ENCODE data around the gene UCN.
"Not testable (repeated sequence)": the region's sequence is repeated elsewhere in the genome, so short reads cannot be mapped to it uniquely, and the experiment has no call there.

UCN gene

DNA sequence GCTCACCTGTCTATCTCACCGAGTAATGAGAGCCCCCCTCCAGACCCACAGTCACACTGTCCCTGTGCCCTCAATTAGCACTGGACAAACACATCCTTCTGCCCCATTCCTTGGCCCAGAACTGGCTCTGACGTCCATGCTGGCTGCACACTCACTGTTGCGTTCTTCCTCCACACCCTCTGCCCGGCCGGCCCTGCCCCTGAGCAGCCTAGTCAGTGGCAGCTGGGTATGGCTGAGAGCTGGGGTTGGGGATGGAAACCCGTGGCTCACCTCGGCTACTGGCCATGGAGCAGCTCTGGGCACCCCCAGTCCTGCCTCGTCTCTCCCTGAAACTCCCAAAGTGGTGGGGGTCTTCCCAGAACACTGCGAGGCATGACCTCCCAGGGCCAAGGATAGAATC lies 6.5 kb upstream of the UCN start:
- no peak for DNase-seq (ENCODE audit: low spot score)

DNA sequence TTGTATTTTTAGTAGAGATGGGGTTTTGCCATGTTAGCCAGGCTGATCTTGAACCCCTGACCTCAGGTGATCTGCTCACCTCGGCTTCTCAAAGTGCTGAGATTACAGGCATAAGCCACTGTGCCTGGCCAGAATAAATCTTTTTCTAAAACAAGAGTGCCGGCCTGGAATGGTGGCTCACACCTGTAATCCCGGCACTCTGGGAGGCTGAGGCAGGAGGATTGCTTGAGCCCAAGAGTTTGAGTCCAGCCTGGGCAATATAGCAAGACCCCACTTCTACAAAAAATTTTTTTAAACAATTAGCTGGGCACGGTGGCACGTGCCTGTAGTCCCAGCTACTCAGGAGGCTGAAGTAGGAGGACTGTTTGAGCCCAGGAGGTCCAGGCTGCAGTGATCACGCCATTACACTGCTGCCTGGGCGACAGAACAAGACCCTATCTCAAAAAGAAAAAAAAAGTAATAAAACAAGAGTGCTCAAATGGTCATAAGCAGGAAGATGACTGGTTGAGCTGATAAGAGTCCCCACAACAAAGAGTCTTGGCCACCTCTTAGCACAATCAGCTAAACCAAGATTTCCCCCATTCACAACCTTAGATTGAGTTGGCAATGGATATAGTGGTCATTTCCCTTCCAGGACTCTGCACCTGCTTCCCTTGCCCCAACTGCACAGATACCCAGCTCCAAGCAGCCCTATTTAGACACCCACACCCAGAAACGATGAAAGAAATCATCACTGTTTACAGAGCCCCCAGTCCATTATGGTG lies 5.8 kb upstream of the UCN start:
- DNase-seq (ENCODE audit: low spot score) = no peak

DNA sequence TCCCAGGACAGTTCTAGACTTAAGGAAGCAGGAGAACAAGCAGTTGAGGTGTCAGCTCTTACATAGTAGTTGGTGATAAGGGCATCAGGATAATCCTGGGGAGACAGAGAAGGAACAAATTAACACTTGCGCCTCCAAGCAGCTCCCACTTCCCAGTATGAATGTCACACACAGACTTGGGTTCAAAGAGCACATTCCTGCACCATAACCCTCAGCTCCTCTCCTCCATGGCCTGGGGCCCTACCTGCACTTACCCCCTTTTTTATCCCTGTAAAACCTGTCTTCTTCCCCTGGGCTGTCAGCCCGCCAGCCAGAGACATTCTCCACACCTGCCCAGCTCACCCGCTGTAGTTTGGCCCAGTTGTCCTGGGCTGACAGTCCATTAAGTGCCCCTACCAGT lies 3.9 kb upstream of the UCN start:
- DNase-seq (ENCODE audit: low spot score) = no peak

DNA sequence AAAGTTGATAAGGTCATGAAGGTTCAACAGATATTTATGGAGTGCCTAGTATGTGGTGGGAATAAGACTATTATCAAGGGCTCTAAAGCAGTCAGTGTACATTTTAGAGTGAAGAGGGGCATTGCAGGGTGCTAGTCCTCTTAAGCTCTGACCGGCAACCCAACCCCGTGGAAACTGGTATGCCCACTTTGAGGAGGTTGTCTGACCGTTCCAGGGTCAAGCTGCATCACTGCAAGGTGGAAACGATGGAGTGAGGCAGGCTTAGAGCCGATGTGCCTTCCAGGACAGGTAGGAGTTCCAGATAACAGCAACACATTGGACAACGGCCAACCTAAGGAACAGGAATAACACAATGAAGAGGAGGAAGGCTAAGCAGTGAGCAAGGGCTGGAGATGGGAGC lies 1.4 kb upstream of the UCN start:
- DNase-seq (ENCODE audit: low spot score) = no peak

DNA sequence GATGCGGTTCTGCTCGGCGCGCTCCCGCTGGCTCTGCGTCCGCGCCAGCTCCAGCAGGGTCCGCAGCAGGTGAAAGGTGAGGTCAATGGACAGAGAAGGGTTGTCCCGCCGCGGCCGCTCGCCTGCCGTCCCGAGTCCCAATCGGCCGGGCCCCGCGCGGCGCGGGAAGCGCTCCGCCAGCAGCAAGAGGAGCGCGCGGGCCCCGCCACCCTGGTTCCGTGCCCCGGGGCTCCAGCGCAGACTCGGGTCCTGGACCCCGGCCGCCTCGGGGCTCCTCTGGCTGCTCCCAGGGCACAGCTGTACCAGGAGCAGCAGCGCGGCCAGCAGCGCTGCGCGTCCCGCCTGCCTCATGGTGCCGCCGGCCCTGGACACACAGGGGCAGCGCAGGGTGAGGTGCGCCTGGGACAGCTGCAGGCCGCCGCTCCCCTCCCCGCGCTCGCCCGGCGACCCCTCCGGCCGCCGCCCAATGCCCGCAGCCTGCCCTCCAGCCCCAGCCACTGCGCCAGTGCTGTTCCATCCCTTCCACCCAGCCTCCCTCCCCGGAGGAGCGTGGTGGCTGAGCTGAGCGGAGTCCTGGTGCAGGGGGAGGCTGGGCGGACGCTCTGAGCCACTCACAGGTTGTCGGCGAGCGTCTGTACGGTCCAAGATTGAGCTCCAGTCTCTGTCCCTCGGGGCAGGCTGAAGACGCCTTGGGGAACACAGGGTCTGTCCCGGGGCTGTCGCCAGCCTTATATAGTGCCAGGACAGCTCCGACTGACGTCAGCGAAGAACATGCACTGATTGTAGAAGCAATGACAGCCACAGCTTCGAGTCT lies 493 bp downstream of the UCN start:
- DNase-seq (ENCODE audit: low spot score) = no peak

DNA sequence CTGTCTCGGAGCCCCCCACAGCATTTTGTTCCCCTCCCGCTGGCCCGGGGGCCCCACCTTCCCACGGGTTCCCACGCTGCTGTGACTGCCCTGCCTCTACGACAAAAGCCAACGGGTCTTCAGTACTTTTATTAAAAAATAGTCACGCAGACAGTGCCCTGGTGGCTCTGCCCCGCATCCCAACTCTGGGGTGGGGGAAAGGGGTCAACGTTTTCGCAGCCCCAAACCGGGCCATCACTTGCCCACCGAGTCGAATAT lies 1.0 kb downstream of the UCN start:
- no peak for DNase-seq (ENCODE audit: low spot score)

DNA sequence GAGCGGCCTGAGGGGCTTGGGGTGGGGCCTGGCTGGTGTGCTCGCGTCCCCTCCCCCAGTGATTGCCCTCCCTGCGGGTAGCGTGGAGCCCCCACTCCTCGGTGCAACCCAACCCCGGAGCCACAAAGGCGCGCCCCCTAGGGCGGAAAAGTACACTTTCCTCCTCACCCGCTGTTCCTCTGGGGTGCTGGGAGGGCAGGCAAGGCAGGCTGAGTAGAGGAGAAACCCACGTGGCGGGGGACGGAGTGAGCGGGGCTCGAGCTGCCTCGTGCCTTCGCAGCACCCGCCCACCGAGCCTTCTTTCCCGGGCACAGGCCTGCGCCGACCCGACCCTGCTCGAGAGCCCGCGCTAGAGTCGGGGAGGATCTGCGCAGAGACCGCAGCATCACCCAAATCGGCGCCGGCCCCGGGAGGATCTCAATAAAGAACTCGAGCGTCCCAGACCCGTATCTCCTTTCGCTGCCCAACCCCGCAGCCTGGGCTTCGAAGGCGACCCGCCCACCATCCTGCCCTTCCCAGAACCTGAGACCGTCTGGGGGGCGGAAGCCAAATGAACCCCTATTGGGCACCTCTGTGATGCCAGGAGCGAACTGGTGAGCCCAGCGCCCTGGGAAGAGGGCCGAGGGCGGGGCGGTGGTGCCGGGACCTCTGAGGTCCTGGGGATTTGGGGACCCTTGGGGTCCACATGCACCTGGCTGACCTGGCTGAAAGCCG lies 1.5 kb downstream of the UCN start:
- no peak for DNase-seq (ENCODE audit: low spot score)

DNA sequence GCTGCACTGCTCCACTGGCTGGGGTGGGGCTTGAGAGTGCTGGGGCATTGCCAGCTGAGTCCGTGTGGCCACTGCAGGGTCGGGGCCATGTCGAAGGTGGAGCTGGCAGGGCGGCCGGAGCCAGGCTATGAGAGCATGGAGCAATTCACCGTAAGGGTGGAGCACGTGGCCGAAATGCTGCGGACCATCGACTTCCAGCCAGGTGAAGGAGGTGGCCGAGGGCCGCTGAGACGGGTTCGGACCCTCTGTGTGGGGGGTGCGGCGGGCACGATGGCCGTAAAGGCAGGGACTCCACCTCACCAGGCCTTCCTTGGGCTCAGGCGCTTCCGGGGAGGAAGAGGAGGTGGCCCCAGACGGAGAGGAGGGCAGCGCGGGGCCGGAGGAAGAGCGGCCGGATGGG lies 2.1 kb downstream of the UCN start:
- DNase-seq (ENCODE audit: low spot score) = no peak

DNA sequence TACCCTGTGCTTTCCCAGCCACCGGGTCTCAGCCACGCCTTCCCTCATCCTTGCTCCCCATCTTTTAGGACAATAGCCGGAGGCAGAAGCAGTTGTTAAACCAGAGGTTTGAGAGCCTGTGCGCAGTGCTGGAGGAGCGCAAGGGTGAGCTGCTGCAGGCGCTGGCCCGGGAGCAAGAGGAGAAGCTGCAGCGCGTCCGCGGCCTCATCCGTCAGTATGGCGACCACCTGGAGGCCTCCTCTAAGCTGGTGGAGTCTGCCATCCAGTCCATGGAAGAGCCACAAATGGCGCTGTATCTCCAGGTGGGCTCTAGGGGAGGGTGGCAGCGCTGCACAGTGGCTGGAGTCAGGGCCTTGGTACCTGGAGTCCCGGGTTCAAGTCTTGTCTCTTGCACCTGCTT lies 2.7 kb downstream of the UCN start:
- no peak for DNase-seq (ENCODE audit: low spot score)

DNA sequence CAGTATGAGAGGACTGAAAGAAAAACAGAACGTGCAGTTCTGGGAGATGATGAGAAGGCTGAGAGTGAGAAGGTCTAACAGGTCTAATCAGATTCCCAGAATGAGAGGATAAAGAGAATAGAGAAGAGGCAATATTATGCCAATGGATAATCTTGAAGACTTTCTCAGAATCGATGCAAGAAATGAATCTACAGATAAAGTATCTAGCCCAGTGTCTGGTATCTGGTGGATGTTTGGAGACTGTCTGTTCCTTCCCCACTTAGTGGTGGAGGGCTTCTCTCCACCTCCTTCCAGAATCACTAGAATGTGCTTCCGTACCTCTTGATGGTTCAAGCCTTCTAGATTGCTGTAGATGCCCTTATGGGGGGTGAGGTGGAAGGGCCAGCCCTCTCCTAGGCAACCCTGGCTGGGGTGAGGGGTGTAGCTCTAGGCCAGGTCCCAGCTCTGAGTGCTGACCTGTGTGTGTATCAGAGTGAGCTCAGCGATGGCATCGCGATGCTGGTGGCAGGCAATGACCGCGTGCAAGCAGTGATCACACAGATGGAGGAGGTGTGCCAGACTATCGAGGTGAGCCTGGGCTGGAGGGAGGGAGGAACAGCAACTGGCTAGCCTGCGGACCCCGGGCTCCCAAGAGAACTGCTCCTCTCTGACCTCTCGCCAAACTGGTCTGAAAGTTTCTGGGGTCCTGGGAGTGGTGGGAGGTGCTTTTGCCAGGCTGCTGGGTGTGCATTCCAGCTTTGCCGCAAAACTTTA lies 3.6 kb downstream of the UCN start:
- DNase-seq (ENCODE audit: low spot score) = no peak

DNA sequence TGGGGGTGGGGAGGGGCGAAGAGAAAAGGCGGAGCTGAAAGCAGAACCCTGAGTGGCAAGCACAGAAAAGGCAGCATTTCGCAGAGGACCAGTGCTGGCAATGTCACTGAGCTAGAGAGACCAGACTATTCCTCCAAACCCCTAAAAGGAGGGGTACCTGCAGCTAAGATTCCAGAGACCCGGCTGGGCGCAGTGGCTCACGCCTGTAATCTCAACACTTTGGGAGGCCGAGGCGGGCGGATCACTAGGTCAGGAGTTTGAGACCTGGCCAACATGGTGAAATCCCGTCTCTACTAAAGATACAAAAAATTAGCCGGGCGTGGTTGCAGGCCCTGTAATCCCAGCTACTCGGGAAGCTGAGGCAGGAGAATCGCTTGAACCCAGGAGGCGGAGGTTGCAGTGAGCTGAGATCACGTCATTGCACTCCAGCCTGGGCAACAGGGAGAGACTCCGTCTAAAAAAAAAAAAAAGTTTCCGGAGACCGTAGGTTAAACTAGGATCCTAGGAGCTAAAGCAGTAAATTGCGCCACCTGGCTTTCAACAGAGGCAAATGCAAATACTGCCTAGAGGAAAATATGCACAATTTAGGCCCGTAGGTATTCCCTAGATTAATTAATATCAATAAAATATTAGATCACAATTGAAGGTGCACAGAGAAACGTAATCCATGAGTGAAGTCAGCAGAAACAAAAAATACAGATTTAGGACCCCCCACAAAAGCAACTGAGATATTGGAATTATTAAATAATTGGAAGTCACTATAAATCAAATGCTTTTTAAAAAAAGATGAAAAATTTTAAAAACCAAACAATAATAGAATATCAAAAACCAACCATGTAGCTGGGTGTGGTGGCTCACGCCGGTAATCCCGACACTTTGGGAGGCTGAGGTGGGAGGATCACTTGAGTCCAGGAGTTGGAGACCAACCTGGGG lies 4.9 kb downstream of the UCN start:
- DNase-seq (ENCODE audit: low spot score) = peak; percentile 57

DNA sequence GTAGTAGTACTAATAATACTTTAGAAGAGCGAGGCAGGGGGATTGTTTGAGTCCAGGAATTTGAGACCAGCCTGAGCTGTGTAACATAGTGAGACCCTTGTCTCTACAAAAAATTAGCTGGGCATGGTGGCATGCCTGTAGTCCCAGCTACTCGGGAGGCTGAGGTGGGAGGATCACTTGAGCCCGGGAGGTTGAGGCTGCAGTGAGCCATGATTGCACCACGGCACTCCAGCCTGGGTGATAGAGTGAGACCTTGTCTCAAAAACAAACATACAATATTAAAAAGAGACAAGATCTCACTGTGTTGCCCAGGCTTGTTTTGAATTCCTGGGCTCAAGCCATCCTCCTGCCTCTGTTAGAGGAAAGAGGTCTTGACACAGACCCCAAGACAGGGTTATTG lies 7.6 kb downstream of the UCN start:
- not testable (repeated sequence) for DNase-seq (ENCODE audit: low spot score)

DNA sequence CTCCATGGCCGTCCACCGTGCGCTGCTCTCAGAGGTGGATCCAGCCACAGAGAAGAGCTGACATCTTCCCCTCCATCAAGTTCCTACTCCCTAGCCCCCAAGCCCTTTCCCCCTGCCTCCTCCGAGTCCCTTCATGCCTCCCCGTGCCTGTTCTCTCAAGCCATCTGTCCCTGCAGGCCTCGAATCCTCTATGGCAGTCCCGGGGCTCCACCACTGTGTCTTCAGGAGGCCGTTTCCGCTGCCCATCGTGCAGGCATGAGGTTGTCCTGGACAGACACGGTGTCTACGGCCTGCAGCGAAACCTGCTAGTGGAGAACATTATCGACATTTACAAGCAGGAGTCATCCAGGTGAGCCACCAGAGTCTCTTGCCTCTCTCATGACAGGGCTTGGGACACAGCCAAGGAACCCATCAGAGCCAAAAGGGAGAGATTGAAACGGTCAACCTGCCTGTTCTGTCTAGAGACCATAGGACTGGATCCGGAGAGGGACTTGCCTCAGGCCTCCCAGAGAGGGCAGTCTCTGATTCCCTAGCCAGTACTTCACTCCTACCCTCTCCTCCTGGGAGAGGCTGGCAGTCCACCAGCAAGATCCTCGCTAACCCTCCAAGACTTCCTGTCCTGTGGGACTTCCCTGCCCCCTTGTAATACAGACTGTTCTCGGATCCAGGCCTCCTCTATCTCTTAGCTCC lies 9.7 kb downstream of the UCN start:
- DNase-seq (ENCODE audit: low spot score) = no peak

DNA sequence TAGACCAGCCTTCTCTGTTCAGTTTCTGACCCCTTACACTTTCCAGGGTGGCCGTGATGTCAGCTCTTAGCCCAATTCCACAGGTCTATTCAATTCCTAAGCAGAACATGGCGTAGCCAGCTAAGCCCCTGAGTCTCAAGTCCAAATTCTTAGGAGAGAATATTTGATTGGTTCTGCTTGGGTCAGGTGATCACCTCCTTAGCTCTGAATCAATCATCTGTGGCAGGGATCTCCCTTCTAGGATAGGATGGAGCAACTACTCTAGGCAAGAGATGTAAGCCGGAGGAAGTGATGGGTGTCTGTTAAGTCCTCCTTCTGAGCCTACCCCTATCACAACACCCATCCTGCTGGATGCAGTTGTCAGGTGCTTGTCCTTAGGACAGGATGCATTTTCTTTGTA lies 11.1 kb downstream of the UCN start:
- DNase-seq (ENCODE audit: low spot score) = no peak

DNA sequence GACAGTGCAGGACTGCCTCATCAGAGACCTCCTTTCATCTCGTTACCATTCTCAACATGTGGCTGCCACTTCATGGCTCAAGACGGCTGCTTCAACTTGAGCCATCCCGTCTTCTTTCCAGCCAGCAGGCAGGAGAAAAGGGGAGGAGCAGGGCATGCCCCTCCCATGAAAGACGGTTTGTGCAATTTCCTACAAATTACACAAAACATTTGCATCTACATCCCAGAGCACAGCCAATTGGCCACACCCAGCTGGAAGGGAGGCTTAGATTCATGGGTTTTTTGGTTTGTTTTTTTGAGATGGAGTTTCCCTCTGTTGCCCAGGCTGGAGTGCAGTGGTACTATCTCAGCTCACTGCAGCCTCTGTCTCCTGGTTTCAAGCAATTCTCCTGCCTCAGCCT lies 11.8 kb downstream of the UCN start:
- DNase-seq (ENCODE audit: low spot score) = no peak

DNA sequence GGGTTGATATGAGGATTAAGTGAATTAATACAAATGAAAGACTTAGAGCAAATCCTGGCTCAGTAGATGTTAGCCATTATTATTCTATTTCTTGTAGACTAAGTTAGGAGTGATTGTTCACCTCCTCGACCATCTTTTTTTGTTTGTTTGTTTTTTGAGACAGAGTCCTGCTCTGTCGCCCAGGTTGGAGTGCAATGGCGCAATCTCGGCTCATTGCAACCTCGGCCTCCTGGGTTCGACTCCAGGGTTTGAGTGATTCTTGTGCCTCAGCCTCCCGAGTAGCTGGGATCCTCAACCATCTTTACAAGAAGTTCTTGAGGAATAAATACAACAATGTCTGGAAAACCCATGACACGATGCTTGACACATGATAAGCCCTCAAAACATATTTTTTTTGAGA lies 13.3 kb downstream of the UCN start:
- no peak for DNase-seq (ENCODE audit: low spot score)

DNA sequence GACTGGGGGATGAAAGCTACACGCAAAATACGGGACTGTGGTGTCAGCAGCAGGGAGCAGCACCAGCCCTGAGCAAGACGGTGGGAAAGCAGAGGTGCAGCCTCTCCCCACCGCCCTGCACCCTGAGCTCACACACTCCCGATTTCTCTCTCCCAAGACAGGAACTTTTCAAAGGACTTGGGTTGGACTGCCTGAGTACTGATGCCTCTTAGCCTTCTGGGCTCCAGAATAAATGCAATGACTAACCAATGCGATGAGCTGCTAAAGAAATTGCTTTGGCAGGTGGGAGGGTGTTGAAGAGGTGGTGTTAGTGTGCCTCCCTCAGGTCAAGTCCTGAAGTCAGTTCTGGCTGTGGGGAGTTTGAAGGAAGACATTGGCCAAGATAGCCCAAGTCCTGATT lies 16.4 kb downstream of the UCN start:
- no peak for DNase-seq (ENCODE audit: low spot score)

DNA sequence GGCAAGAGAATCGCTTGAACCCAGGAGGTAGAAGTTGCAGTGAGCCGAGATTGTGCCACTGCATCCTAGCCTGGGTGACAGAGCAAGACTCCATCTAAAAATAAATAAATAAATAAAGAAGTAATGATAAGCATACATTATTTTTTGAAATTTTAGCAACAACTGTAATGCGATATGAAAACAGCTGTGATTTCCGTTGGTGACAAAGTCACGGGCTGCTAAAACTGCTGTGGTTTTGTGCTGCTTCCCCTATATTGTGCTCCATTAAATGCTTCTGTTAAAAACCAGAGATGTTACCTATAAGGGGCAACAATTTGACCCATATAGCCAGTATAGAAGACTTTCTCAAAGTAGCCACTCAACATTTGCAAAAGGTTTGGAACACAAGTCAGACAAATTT lies 17.7 kb downstream of the UCN start:
- no peak for DNase-seq (ENCODE audit: low spot score)

DNA sequence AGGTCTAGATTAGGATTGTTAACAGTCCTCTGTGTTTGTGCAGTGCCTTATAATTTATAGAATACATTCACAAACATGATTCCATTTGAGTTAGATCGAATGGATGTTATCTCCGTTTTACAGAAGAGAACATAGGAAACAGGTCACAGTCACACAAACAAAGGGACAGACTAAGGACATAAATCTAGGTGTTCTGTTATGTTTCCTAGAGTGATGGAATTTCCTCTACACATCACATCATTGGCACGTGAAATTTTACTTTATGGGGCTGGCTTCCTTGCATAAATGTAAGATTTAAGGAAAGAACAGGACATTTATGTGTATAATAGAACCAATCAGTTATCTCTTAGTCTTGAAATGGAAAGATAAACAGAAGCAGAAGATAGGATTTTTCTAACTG lies 19.6 kb downstream of the UCN start:
- DNase-seq (ENCODE audit: low spot score) = peak; percentile 64

DNA sequence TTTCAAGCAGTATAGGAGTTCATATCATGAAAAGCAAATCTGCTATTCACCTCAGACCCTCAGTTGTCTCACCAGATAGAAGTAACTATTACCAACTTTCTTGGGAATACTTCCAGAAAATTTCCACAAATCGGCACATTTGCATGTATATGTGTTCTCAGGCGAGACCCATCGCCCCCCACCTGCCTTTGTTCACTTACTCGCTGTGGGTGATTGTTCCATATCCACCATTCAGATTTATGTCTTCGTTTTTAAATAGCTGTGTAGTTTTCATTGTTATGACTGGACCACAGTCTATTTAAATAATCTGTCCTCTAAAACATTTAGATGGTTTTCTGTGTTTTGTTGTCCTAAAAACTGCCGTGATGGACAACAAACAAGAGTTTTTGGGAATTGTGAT lies 22.8 kb downstream of the UCN start:
- DNase-seq (ENCODE audit: low spot score) = no peak

DNA sequence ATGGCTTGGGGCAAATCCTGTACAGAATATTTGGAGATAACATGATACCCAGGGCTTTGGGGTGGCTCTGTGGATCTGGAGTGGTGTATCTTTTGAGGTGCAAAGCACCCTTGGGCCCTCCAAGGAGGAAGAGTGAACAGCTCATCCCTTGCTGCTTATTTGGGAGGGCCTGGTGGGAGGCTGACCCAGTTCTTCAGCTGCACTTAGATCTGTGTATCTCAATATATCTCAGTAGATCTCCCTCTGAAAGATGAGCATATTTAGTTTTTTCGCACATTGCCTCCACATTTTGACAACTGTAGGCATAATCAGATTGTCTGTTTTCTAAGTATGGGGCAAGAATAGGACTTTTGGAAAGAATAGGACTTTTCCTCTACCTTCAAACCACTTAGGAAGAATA lies 23.2 kb downstream of the UCN start:
- no peak for DNase-seq (ENCODE audit: low spot score)

All from kidney capillary endothelial cell (primary cell).